H1 (cell line): ENCODE data around the gene MYCBP2. TPM values are rescaled to one million over a fixed set of nuclear protein-coding genes. Genes with fewer than 3 reads are reported as not detected.

ENCODE experiments used
- CTCF ChIA-PET: fragments of 300-600 bp; sonication (Branson Sonifier 250); formaldehyde crosslinking; loops from one replicate; lab custom pipeline; 2021; ENCODE audit not compliant: partially characterized antibody; lab: Charles Lee
- POLR2A ChIA-PET: fragments of 300-600 bp; sonication (Branson Sonifier 250); formaldehyde crosslinking; loops from one replicate; lab custom pipeline; 2021; ENCODE audit warnings: inconsistent platforms; ENCODE audit not compliant: partially characterized antibody; lab: Charles Lee
- DNase-seq, 2 experiments: peaks; one replicate each; pipeline versions ENCODE4 v3.0.0 to v3.0.0-alpha.2; 2010 to 2022; ENCODE audit warnings: low spot score in 2 of 2, low read depth in 1 of 2, mixed read lengths in 1 of 2
- FAIRE-seq: peaks from 2 replicates; lab custom pipeline; 2011; peaks lifted over from hg19 to GRCh38; lab: Jason Lieb, UNC
- H2AFZ ChIP-seq: 2 replicates; pipeline ENCODE4 v1.8.1; 2012; ENCODE audit warnings: low read length, inconsistent platforms
- H2AK5ac ChIP-seq: 2 replicates; pipeline ENCODE4 v1.6.1; 2013; ENCODE audit warnings: low read depth, low read length
- H2BK120ac ChIP-seq: replicated peaks from 2 replicates; pipeline ENCODE3; 2013; ENCODE audit warnings: low read depth, low read length, inconsistent platforms
- H2BK12ac ChIP-seq: 2 replicates; pipeline ENCODE4 v1.6.1; 2013; ENCODE audit warnings: low read depth, low read length
- H2BK15ac ChIP-seq: 2 replicates; pipeline ENCODE4 v1.6.1; 2013; ENCODE audit warnings: low read length
- H2BK20ac ChIP-seq: 2 replicates; pipeline ENCODE4 v1.6.1; 2013; ENCODE audit warnings: low read length
- H2BK5ac ChIP-seq: 2 replicates; pipeline ENCODE4 v1.6.1; 2013; ENCODE audit warnings: low read depth, low read length
- H3K14ac ChIP-seq: 2 replicates; pipeline ENCODE4 v1.6.1; 2013; ENCODE audit warnings: inconsistent platforms; ENCODE audit not compliant: insufficient read length
- H3K18ac ChIP-seq: 2 replicates; pipeline ENCODE4 v1.6.1; 2013; ENCODE audit warnings: low read length; ENCODE audit errors: extremely low read depth
- H3K23ac ChIP-seq: 2 replicates; pipeline ENCODE4 v1.6.1; 2013; ENCODE audit warnings: inconsistent platforms; ENCODE audit not compliant: insufficient read length
- H3K23me2 ChIP-seq: 2 replicates; pipeline ENCODE4 v1.6.1; 2013; ENCODE audit warnings: low read depth, low read length
- H3K27ac ChIP-seq: 2 replicates; pipeline ENCODE4 v1.6.1; 2011; ENCODE audit warnings: low read depth, low read length, inconsistent platforms
- H3K27me3 ChIP-seq, 4 experiments: replicated peaks in 1 of 4; 1 replicate in 1 of 4; 2 replicates in 3 of 4; pipeline versions ENCODE4 v1.6.1 to v1.8.1; 2011 to 2013; ENCODE audit warnings: low read length in 3 of 4, mild to moderate bottlenecking in 3 of 4, inconsistent platforms in 2 of 4, mixed read lengths in 2 of 4, moderate library complexity in 1 of 4; ENCODE audit not compliant: control insufficient read depth in 3 of 4, insufficient read depth in 3 of 4; ENCODE audit errors: extremely low read depth in 1 of 4
- H3K36me3 ChIP-seq, 4 experiments: 2 replicates each; pipeline versions ENCODE4 v1.6.1 to v1.8.1; 2011 to 2013; ENCODE audit warnings: mild to moderate bottlenecking in 4 of 4, low read length in 3 of 4, moderate library complexity in 2 of 4, control low read depth in 1 of 4, inconsistent platforms in 1 of 4; ENCODE audit not compliant: insufficient read depth in 4 of 4, control insufficient read depth in 2 of 4
- H3K4ac ChIP-seq: replicated peaks from 2 replicates; pipeline ENCODE3; 2013; ENCODE audit warnings: low read length, low read depth, mixed read lengths, inconsistent platforms; ENCODE audit not compliant: insufficient read length
- H3K4me1 ChIP-seq, 4 experiments: replicated peaks in 1 of 4; 1 replicate in 1 of 4; 2 replicates in 3 of 4; pipeline versions ENCODE4 v1.6.1 to v1.8.1; 2011 to 2013; ENCODE audit warnings: low read length in 3 of 4, inconsistent platforms in 2 of 4, mixed read lengths in 1 of 4; ENCODE audit not compliant: insufficient read depth in 4 of 4, control insufficient read depth in 3 of 4
- H3K4me2 ChIP-seq, 2 experiments: 2 replicates each; pipeline versions ENCODE4 v1.6.1 to v1.8.1; 2011 to 2013; ENCODE audit warnings: low read depth in 2 of 2, low read length in 2 of 2, control low read depth in 1 of 2, inconsistent platforms in 1 of 2, mild to moderate bottlenecking in 1 of 2; ENCODE audit not compliant: insufficient read depth in 1 of 2
- H3K4me3 ChIP-seq, 4 experiments: fragments of 200-600, 300-600 bp in 1 of 4; sonication (generic), shearing (Covaris generic), sonication (Bioruptor Twin) in 1 of 4; 2 replicates each; pipeline versions ENCODE4 v1.5.1 to v1.8.1; 2011 to 2016; ENCODE audit warnings: low read length in 4 of 4, low read depth in 3 of 4, control low read depth in 2 of 4, inconsistent platforms in 2 of 4, mild to moderate bottlenecking in 2 of 4, mixed read lengths in 1 of 4, moderate library complexity in 1 of 4; ENCODE audit not compliant: insufficient read depth in 2 of 4; ENCODE audit errors: extremely low read depth in 1 of 4
- H3K56ac ChIP-seq: replicated peaks from 2 replicates; pipeline ENCODE3; 2013; ENCODE audit warnings: low read depth, mild to moderate bottlenecking, mixed read lengths, low read length, inconsistent platforms; ENCODE audit not compliant: insufficient read length
- H3K79me1 ChIP-seq: 2 replicates; pipeline ENCODE4 v1.6.1; 2013; ENCODE audit warnings: low read depth, low read length, control low read depth
- H3K79me2 ChIP-seq, 2 experiments: 2 replicates each; pipeline versions ENCODE4 v1.6.1 to v1.8.1; 2012 to 2013; ENCODE audit warnings: low read length in 2 of 2, mild to moderate bottlenecking in 2 of 2, inconsistent platforms in 1 of 2; ENCODE audit not compliant: insufficient read depth in 2 of 2, control insufficient read depth in 1 of 2
- H3K9ac ChIP-seq, 4 experiments: replicated peaks in 1 of 4; 1 replicate in 1 of 4; 2 replicates in 3 of 4; pipeline versions ENCODE4 v1.6.1 to v1.8.1; 2011 to 2013; ENCODE audit warnings: low read depth in 3 of 4, low read length in 3 of 4, control low read depth in 2 of 4, mild to moderate bottlenecking in 2 of 4, moderate library complexity in 2 of 4, inconsistent platforms in 1 of 4; ENCODE audit errors: extremely low read depth in 1 of 4
- H3K9me3 ChIP-seq, 2 experiments: 2 replicates each; pipeline versions ENCODE4 v1.6.1 to v1.8.1; 2012 to 2013; ENCODE audit warnings: mild to moderate bottlenecking in 2 of 2, moderate library complexity in 2 of 2, control low read depth in 1 of 2, inconsistent platforms in 1 of 2, low read depth in 1 of 2, low read length in 1 of 2, mixed read lengths in 1 of 2; ENCODE audit not compliant: insufficient read depth in 2 of 2
- H4K20me1 ChIP-seq, 2 experiments: replicated peaks in 1 of 2; 2 replicates each; pipeline versions ENCODE3 to v1.8.1; 2011 to 2013; ENCODE audit warnings: inconsistent platforms in 2 of 2, low read length in 2 of 2, mild to moderate bottlenecking in 1 of 2; ENCODE audit not compliant: insufficient read depth in 2 of 2, control insufficient read depth in 1 of 2
- H4K5ac ChIP-seq: 2 replicates; pipeline ENCODE4 v1.6.1; 2013; ENCODE audit warnings: low read length, low read depth, mixed read lengths, inconsistent platforms; ENCODE audit not compliant: insufficient read length
- H4K8ac ChIP-seq: 2 replicates; pipeline ENCODE4 v1.8.0; 2013; ENCODE audit warnings: mild to moderate bottlenecking, moderate library complexity, low read length, inconsistent platforms; ENCODE audit not compliant: insufficient read depth; ENCODE audit errors: extremely low read depth
- H4K91ac ChIP-seq: replicated peaks from 2 replicates; pipeline ENCODE3; 2013; ENCODE audit warnings: low read length, mixed read lengths, inconsistent platforms; ENCODE audit not compliant: insufficient read length
- KDM5A ChIP-seq: fragments of 200-600 bp; IDR thresholded peaks from 2 replicates; pipeline ENCODE4 v1.7.1; 2012; ENCODE audit warnings: mild to moderate bottlenecking, low read length, inconsistent platforms, mixed read lengths
- POU5F1 ChIP-seq: IDR thresholded peaks from 2 replicates; pipeline ENCODE4 v1.6.1; 2011; ENCODE audit warnings: low read depth, mild to moderate bottlenecking, low read length, moderate library complexity
- RNF2 ChIP-seq: fragments of 200-900, 300-1000 bp; sonication (generic); IDR thresholded peaks from 2 replicates; pipeline ENCODE4 v1.7.1; 2016; ENCODE audit warnings: borderline replicate concordance, low read depth, mild to moderate bottlenecking, antibody characterized with exemption, low read length; ENCODE audit not compliant: poor library complexity, severe bottlenecking; ENCODE audit errors: missing control alignments
- SP4 ChIP-seq: IDR thresholded peaks from 2 replicates; pipeline ENCODE4 v1.6.1; 2012; ENCODE audit warnings: low read length, inconsistent platforms
- ZNF274 ChIP-seq: IDR thresholded peaks from 2 replicates; pipeline ENCODE4 v1.7.0; 2012; ENCODE audit warnings: low read length, borderline replicate concordance; ENCODE audit errors: extremely low read depth
- polyA plus RNA-seq, 7 experiments: library from polyadenylated mRNA; depleted of rRNA in 3 of 7; stranded (reverse) in 5 of 7; unstranded in 2 of 7; fragments of >200 nt in 5 of 7; fragments of 200-250 nt in 2 of 7; gene quantifications; 1 replicate in 5 of 7; 2 replicates in 1 of 7; 4 replicates in 1 of 7; pipeline versions ENCODE4 v1.2.1 to v1.2.3, GENCODE V29; 2011 to 2013; ENCODE audit warnings: missing spikeins in 2 of 7, mixed read lengths in 2 of 7
- total RNA-seq: library from RNA; stranded (reverse); fragmentation: NEBNext Ultra II Directional; extraction: Animal tissue kit (Norgen Biotek cat#: 25700); gene quantifications from 2 replicates; pipeline ENCODE4 v1.2.1, GENCODE V29; 2021

The MYCBP2 gene
- total and polyA plus RNA-seq, 2 of the 8 experiments (the other 6 are each of a cell fraction or from before 2014, with no cell fraction given), result 19.0 to 52.1 TPM

DNA sequence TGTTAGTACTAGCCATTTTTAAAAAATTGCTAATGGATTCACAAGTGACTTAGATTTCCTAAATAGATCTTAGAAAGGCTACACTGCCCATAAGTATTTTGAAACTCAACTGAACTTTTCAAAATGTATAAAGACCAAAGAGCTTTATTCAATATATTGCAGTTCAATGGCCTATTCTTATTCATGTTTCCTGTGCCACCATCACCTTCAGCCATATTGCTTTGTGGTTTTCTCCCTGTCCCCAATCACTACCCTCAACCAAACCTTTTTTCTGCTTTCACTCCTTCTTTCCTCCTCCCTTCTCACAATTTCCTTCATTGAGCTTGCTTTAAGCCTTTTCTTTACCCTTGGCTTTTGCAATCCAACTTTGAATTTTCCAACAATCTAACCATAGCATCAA is 100.9 kb downstream of the MYCBP2 start:
- ChIA-PET CTCF (no interaction called here), POLR2A (no interaction called here)
- H3K14ac ChIP-seq, result no peak overlapping the region
- no peak overlapping the region for H3K23ac ChIP-seq
- no peak overlapping the region for H3K27ac ChIP-seq
- FAIRE-seq (no peak), DNase-seq (no peak)
- H3K79me1 ChIP-seq, result no peaks in the 10 kb centered on the region
- no peak overlapping the region for H3K4ac ChIP-seq
- H2BK12ac ChIP-seq, result no peak overlapping the region
- H2AFZ ChIP-seq, result no peak overlapping the region
- H2BK20ac ChIP-seq, result no peak overlapping the region
- no peaks in the 10 kb centered on the region for H3K4me1 ChIP-seq
- no peaks in the 10 kb centered on the region for H3K27me3 ChIP-seq
- no peak overlapping the region for H3K4me2 ChIP-seq
- no peak overlapping the region for H4K91ac ChIP-seq
- no peaks in the 10 kb centered on the region; the same call in 1 of the 2 replicates for H3K23me2 ChIP-seq
- H3K79me2 ChIP-seq, result no peaks in the 10 kb centered on the region
- H2BK15ac ChIP-seq, result no peak overlapping the region
- H3K56ac ChIP-seq, result no peak overlapping the region
- no peak overlapping the region for H3K4me3 ChIP-seq
- H2BK120ac ChIP-seq, result no peak overlapping the region
- no peak overlapping the region for H2AK5ac ChIP-seq
- no peak overlapping the region for H4K8ac ChIP-seq
- no peaks in the 10 kb centered on the region for H4K20me1 ChIP-seq
- H3K36me3 ChIP-seq, result 0 out of 8 replicates have a peak, but pooled peaks cover 0 to 2% (median 0%) of the 10 kb centered on the region in 4 experiments
- H3K18ac ChIP-seq, result no peak overlapping the region
- no peak overlapping the region for H2BK5ac ChIP-seq
- TF ChIP-seq POU5F1, result no peak
- TF ChIP-seq KDM5A, result no peak
- no peak for TF ChIP-seq RNF2
- no peak for TF ChIP-seq SP4
- TF ChIP-seq ZNF274, result no peak
- no peak overlapping the region for H3K9ac ChIP-seq
- H4K5ac ChIP-seq, result no peak overlapping the region
- H3K9me3 ChIP-seq, result no peaks in the 10 kb centered on the region
